Measurements from ENCODE around the gene LONRF2.

The LONRF2 gene

DNA sequence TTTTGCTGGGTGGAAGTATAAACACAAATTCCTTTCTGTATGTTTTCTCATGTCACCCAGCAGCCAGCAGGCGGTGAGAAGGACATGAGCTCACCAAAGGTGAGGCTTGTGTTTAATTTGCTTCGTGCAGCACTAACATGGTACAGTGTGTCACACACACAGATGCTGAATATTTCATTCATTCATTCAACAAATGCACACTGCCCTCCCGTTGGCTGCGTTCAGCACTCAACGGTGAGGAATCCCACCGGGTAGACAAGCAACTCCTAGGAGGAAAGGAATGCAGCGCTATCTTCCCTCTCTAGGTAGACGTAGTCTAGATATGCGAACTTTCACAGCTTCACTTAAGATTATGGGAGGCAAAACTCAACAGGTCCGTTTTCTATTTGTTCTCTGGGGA lies 85.1 kb downstream of the LONRF2 start:
- TF ChIP-seq CTCF (IDR thresholded peaks at IDR 0.05; ENCODE audit: insufficient read depth, missing control alignments): no peak
- DNase-seq (ENCODE audit: insufficient read length, low spot score) (no peak), FAIRE-seq (no peak)

- no peak for DNase-seq (ENCODE audit: insufficient read length, low spot score)
- FAIRE-seq: no peak
- TF ChIP-seq CTCF (IDR thresholded peaks at IDR 0.05; ENCODE audit: insufficient read depth, missing control alignments): no peak
Measured at GRCh38 chr2:100236166-100236565, 86.1 kb downstream of the LONRF2 start.

GRCh38 chr2:100235581-100235980 lies 86.7 kb downstream of the LONRF2 start:
- TF ChIP-seq CTCF (IDR thresholded peaks at IDR 0.05; ENCODE audit: insufficient read depth, missing control alignments): no peak
- no peak for FAIRE-seq
- DNase-seq (ENCODE audit: insufficient read length, low spot score): no peak

DNA sequence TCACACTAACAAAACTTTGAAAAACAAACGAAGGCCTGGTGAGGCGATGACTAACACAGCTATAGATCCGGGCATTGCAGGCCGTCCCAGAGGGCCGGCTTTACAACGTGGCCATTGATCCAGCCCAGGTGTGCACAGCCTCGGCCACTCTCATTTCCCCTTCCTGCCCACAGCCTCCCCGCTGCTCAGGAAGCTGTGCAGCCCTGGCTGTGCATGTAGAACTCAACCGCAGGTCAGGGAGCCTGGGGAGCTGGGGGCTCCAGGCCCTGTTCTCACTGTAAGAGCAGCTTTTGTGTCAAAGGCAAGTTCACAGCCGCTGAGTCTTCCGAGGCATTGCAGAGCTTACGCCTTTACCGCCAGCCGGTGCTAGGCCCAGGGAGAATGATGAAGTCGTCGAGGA lies 87.2 kb downstream of the LONRF2 start:
- no peak for FAIRE-seq
- DNase-seq (ENCODE audit: insufficient read length, low spot score): no peak
- TF ChIP-seq CTCF (IDR thresholded peaks at IDR 0.05; ENCODE audit: insufficient read depth, missing control alignments): no peak

DNA sequence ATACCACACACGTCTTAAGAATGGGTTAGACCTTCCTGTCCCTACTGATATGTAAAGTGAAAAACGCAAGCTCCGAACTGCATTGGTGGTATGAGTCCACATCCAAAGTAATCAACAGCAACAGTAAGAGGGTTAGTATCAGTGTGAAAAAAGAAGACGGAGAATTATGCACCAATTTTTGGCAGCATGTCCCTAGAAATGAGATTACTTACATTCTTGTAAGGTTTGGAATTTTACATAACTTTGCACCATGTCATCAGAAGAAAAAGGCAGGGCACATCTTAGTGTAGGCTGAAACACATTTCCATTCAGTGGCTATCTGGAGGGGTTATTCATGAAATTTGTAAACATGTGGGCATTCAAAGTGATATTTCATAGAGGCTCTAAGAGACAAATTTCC lies 88.2 kb downstream of the LONRF2 start:
- FAIRE-seq (no peak), DNase-seq (ENCODE audit: insufficient read length, low spot score) (no peak)
- no peak for TF ChIP-seq CTCF (IDR thresholded peaks at IDR 0.05; ENCODE audit: insufficient read depth, missing control alignments)

DNA sequence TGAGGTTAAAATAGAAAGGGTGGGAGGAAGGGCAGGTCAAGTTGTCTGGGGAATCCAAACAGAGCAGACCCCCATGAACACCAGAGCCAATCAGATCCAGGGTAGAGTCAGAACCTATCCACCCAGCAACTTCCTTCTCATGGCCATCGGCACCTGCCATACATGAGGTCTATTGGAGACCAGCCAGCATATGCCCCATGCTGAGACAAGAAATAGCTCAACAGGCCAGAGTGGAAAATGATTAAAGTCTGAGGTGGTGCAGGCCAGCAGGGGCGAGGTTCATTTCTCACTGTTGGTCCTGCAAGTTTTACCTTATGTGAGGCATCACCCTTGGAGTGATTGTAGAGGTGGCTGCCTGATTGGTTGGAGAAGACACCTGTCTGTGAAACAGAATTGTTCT lies 89.2 kb downstream of the LONRF2 start:
- no peak for TF ChIP-seq CTCF (IDR thresholded peaks at IDR 0.05; ENCODE audit: insufficient read depth, missing control alignments)
- no peak for DNase-seq (ENCODE audit: insufficient read length, low spot score)
- no peak for FAIRE-seq

GRCh38 chr2:100230754-100231153 lies 91.5 kb downstream of the LONRF2 start:
- DNase-seq (ENCODE audit: insufficient read length, low spot score) (no peak), FAIRE-seq (no peak)
- no peak for TF ChIP-seq CTCF (IDR thresholded peaks at IDR 0.05; ENCODE audit: insufficient read depth, missing control alignments)
